ENCODE results near the gene HAVCR1. TPM values are rescaled to one million over a fixed set of nuclear protein-coding genes. Genes with fewer than 3 reads are reported as not detected.
"Not testable (repeated sequence)": the region's sequence is repeated elsewhere in the genome, so short reads cannot be mapped to it uniquely, and the experiment has no call there.

Gene HAVCR1
- total and polyA plus RNA-seq, 7 donors, result 0.01 to 0.77 TPM; not detected in 5

GRCh38 chr5:157030692-157031091, 28.2 kb downstream of the HAVCR1 start:
- ATAC-seq, result no peak
- intact Hi-C loops (cut with DNase I), result no loop called here

GRCh38 chr5:157029457-157029856, 29.5 kb downstream of the HAVCR1 start:
- DNase-seq (no peak), ATAC-seq (no peak)
- Histone ChIP-seq H3K9me3 (no peaks in the 10 kb centered on the region), H3K4me3 (no peak overlapping the region), H3K4me1 (no peaks in the 10 kb centered on the region), H3K27ac (no peak overlapping the region), H3K27me3 (ENCODE audit: insufficient read depth in 3 of 3, low read length in 2 of 3) (peaks cover 0 to 2% (median 0%) of the 10 kb centered on the region in 3 donors), H3K36me3 (ENCODE audit: insufficient read depth in 1 of 2, low read depth in 1 of 2) (no peaks in the 10 kb centered on the region)
- intact Hi-C loops (cut with DNase I), result no loop called here
- WGBS, 3 donors, result 67 to 76% (median 72%) methylated on average over 3 of the region's 3 CpGs
- TF ChIP-seq CTCF (IDR thresholded peaks at IDR 0.05), result no peak

More at GRCh38 chr5:157030692-157031091, 28.2 kb downstream of the HAVCR1 start:
- TF ChIP-seq CTCF (IDR thresholded peaks at IDR 0.05), result no peak
- Histone ChIP-seq H3K27me3 (ENCODE audit: insufficient read depth in 3 of 3, low read length in 2 of 3) (peaks cover 0 to 2% (median 0%) of the 10 kb centered on the region in 3 donors), H3K4me3 (no peak overlapping the region), H3K27ac (no peak overlapping the region), H3K36me3 (ENCODE audit: insufficient read depth in 1 of 2, low read depth in 1 of 2) (no peaks in the 10 kb centered on the region), H3K4me1 (no peaks in the 10 kb centered on the region), H3K9me3 (no peaks in the 10 kb centered on the region)
- WGBS, 3 donors, result 50 to 57% (median 57%) methylated on average over 3 of the region's 3 CpGs
- DNase-seq, result no peak

- ATAC-seq; H3K27me3 ChIP-seq (ENCODE audit: insufficient read depth in 3 of 3, low read length in 2 of 3); H3K4me3 ChIP-seq; DNase-seq; H3K4me1 ChIP-seq; H3K36me3 ChIP-seq (ENCODE audit: insufficient read depth in 1 of 2, low read depth in 1 of 2); intact Hi-C loops (cut with DNase I); H3K27ac ChIP-seq; H3K9me3 ChIP-seq: not testable (repeated sequence)
- WGBS, 3 donors, result 80 to 94% (median 91%) methylated on average over 2 of the region's 2 CpGs
Measured at GRCh38 chr5:157027663-157028062, 31.3 kb downstream of the HAVCR1 start.

- WGBS, 3 donors, result 63 to 66% (median 64%) methylated on average over 3 of the region's 3 CpGs
- intact Hi-C loops (cut with DNase I), result no loop called here
- H3K27me3 ChIP-seq (ENCODE audit: insufficient read depth in 3 of 3, low read length in 2 of 3), result peaks cover 0 to 2% (median 0%) of the 10 kb centered on the region in 3 donors
Measured at GRCh38 chr5:157026789-157027424, 32.0 kb downstream of the HAVCR1 start.

More at GRCh38 chr5:157026789-157027424, 32.0 kb downstream of the HAVCR1 start:
- Histone ChIP-seq H3K36me3 (ENCODE audit: insufficient read depth in 1 of 2, low read depth in 1 of 2) (no peaks in the 10 kb centered on the region), H3K27ac (no peak overlapping the region), H3K4me1 (no peaks in the 10 kb centered on the region), H3K4me3 (no peak overlapping the region), H3K9me3 (no peaks in the 10 kb centered on the region)
- DNase-seq, result no peak
- TF ChIP-seq CTCF (IDR thresholded peaks at IDR 0.05), result no peak
- ATAC-seq, result no peak
